ENCODE results near the gene SMIM8.

DNA sequence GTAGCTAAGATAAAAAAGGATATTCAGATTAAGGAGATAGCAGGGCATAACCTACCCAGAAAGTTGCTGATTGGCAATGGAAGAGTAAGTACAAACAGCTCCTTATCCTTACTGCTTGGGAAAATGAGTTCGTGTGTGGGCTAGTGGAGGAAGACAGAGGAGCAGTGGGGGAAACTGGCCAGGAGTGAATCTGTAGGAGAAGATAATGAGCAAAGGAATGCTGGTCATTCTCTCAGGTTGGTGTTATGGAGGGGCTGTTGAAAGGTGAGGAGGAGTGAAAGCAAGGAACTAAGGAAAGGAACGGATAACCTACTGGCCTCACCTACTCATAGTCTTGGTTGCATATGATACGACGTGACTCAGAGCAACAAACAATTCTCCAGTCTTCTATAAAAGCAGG is 14.0 kb downstream of the SMIM8 start:
- TF ChIP-seq CTCF (IDR thresholded peaks at IDR 0.05; ENCODE audit: borderline replicate concordance, extremely low read depth, low read length, poor library complexity, severe bottlenecking) (no peak), EZH2 (IDR thresholded peaks at IDR 0.05; ENCODE audit: borderline replicate concordance, low read depth, low read length, severe bottlenecking) (no peak)
